ENCODE results near the gene ABCA2. TPM values are rescaled to one million over a fixed set of nuclear protein-coding genes. Genes with fewer than 3 reads are reported as not detected.

ABCA2 gene
- total RNA-seq, 1 donor from 2014 or later = 62.4 TPM

DNA sequence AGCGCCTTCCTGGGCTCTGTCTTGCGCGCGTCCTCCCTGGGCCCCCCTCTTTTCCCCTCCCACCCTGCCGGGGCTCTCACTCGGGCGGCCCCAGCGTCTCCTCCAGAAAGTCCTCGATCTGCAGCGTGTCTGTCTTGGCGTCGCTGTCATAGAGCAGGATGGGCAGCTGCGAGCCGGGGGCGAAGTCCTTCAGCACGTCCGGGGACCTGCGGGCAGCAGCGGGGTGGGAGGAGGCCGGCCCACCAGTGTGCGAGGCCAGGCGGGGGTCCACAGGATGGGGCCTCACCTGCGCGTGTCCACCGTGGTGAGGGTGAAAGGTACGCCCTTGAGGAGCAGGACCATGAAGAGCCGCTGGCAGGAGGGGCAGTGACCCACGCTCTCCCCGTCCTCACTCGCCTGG lies 32.7 kb downstream of the ABCA2 start:
- Mint-ChIP-seq H3K36me3 (ENCODE audit: low read depth) (no peaks in the 10 kb centered on the region), H3K27me3 (ENCODE audit: low read depth) (no peaks in the 10 kb centered on the region), H3K4me1 (ENCODE audit: low read depth) (peaks cover 62% of the 10 kb centered on the region), H3K9me3 (ENCODE audit: low read depth) (peaks cover 5% of the 10 kb centered on the region), H3K4me3 (ENCODE audit: unreplicated experiment) (no peak overlapping the region), H3K27ac (ENCODE audit: unreplicated experiment) (no peak overlapping the region)
- TF ChIP-seq, protein P1, sequence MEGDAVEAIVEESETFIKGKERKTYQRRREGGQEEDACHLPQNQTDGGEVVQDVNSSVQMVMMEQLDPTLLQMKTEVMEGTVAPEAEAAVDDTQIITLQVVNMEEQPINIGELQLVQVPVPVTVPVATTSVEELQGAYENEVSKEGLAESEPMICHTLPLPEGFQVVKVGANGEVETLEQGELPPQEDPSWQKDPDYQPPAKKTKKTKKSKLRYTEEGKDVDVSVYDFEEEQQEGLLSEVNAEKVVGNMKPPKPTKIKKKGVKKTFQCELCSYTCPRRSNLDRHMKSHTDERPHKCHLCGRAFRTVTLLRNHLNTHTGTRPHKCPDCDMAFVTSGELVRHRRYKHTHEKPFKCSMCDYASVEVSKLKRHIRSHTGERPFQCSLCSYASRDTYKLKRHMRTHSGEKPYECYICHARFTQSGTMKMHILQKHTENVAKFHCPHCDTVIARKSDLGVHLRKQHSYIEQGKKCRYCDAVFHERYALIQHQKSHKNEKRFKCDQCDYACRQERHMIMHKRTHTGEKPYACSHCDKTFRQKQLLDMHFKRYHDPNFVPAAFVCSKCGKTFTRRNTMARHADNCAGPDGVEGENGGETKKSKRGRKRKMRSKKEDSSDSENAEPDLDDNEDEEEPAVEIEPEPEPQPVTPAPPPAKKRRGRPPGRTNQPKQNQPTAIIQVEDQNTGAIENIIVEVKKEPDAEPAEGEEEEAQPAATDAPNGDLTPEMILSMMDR (IDR thresholded peaks at IDR 0.05) = no peak
- DNase-seq (ENCODE audit: low spot score) = no peak

DNA sequence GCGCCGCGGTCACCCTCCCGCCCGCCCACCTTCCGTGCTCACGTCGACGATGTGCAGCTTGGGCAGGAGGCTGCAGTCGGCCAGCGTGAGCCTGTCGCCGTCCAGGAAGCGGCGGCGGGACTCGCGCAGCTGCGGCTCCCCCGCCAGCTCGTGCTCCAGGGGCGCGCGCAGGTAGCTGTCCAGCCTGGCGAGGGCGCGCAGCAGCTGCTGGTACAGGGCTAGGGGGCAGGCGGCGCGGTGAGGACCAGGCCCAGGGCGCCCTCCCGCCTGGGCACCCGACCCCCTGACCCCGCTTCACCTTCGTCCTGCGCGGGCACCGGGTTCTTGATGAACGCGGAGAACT lies 33.2 kb downstream of the ABCA2 start:
- Mint-ChIP-seq H3K4me1 (ENCODE audit: low read depth) (peaks cover 57% of the 10 kb centered on the region), H3K27ac (ENCODE audit: unreplicated experiment) (no peak overlapping the region), H3K9me3 (ENCODE audit: low read depth) (peaks cover 5% of the 10 kb centered on the region), H3K4me3 (ENCODE audit: unreplicated experiment) (no peak overlapping the region), H3K36me3 (ENCODE audit: low read depth) (no peaks in the 10 kb centered on the region), H3K27me3 (ENCODE audit: low read depth) (no peaks in the 10 kb centered on the region)
- TF ChIP-seq, protein P1 (IDR thresholded peaks at IDR 0.05) = no peak
- DNase-seq (ENCODE audit: low spot score) = no peak

DNA sequence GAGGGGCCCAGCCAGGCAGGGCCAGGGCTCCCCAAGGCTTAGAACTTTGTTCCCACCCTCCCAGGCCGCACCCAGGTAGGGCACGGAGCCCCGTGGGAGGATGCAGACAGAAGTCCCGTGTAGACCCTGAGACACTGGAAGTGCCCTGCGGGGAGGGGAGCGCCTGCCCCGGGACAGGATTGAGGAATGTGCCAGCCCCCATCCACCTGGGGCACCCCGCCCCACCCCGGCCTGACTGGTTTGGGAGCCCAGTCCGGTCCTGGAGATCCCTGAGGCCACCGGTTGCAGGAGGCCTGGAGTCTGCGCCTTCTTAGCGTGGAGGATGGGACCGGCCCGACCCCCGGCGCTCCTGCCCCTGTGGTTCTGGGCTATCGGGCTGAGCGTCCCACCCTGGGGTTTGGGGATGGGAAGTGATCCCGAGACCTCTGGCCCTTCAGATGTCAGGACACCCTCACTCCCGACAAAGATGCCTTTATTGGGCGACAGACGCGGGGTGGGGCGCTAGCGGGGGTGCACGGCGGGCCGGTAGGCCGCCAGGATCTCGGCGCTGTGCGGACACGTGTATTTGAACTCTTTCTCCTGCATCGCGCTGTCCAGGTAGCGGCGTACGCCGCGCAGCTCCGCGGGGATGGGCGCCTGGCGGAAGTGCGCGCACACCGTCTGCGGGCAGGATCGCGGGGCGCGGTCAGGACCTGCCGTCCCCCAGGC lies 33.7 kb downstream of the ABCA2 start:
- TF ChIP-seq, protein P1 (IDR thresholded peaks at IDR 0.05) = no peak
- Mint-ChIP-seq H3K36me3 (ENCODE audit: low read depth) (no peaks in the 10 kb centered on the region), H3K4me3 (ENCODE audit: unreplicated experiment) (no peak overlapping the region), H3K27ac (ENCODE audit: unreplicated experiment) (no peak overlapping the region), H3K27me3 (ENCODE audit: low read depth) (no peaks in the 10 kb centered on the region), H3K9me3 (ENCODE audit: low read depth) (peaks cover 5% of the 10 kb centered on the region), H3K4me1 (ENCODE audit: low read depth) (peaks cover 52% of the 10 kb centered on the region)
- no peak for DNase-seq (ENCODE audit: low spot score)

DNA sequence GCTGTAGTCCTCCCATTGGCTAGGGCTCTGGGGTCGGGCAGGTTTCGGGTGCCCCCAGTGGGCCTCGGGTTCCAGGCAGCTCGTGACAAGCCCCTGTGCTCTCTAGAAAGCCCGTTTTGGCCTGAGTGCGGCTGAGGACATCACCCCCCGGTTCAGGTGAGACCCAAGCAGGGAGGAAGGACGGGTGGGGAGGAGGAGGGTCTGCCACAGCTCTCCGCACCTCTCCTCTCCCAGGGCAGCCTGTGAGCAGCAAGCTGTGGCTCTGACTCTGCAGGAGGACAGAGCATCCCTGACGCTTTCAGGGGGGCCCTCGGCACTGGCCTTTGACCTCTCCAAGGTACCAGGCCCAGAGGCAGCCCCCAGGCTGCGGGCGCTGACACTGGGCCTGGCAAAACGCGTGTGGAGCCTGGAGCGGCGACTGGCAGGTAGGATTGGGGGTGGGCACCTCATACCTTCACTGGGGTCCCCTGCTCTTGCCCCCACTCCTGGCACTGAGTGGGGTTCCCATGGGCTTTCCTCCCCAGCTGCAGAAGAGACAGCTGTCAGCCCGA lies 35.1 kb downstream of the ABCA2 start:
- TF ChIP-seq, protein P1 (IDR thresholded peaks at IDR 0.05) = no peak
- H3K36me3 Mint-ChIP-seq (ENCODE audit: low read depth) = no peaks in the 10 kb centered on the region
- H3K9me3 Mint-ChIP-seq (ENCODE audit: low read depth) = peaks cover 5% of the 10 kb centered on the region
- H3K4me1 Mint-ChIP-seq (ENCODE audit: low read depth) = peaks cover 38% of the 10 kb centered on the region
- no peak for DNase-seq (ENCODE audit: low spot score)
- H3K27ac Mint-ChIP-seq (ENCODE audit: unreplicated experiment) = no peak overlapping the region
- no peaks in the 10 kb centered on the region for H3K27me3 Mint-ChIP-seq (ENCODE audit: low read depth)
- H3K4me3 Mint-ChIP-seq (ENCODE audit: unreplicated experiment) = peak overlapping the region; percentile 76

DNA sequence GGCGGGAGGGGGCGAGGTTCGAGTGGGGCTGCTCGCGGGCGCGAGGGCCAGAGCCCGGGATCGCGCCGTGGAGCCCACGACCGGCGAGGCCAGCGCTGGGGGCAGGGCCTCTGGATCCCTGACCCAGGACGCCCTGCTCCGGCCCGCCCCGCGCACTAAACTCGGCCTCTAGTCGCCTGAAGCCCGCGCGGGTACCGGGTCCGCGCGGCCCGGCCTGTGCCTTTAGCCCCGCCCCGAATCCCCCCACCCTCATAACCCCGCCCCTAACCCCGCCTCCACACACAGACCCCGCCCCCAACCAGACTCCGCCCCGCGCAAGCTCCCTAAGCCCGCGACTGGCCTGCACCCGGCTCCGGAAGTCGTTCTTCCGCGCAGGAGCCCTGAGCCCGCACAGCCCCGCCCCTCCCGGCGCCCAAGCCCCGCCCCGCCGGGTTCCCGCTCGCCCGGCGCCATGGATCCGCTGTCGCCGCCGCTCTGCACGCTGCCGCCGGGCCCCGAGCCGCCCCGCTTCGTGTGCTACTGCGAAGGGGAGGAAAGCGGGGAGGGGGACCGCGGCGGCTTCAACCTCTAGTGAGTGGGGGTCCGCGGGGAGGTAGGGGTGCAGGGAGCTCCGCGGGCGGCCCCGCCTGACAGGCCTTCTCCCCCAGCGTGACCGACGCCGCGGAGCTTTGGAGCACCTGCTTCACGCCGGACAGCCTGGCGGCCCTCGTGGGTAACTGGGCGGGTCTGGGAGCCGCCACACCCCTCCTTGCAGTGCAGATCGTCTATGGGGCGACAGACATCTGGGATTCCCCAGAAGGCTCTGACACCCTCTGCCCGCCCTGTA lies 35.8 kb downstream of the ABCA2 start, which contains the start of gene PAXX:
TSS of gene PAXX (plus strand) at position 430 of the 826 bp plus-strand sequence. CDS start at position 452, 22 bp downstream.
- no peaks in the 10 kb centered on the region for H3K36me3 Mint-ChIP-seq (ENCODE audit: low read depth)
- TF ChIP-seq, protein P1 (IDR thresholded peaks at IDR 0.05) = peak; percentile 15
- peaks cover 5% of the 10 kb centered on the region for H3K9me3 Mint-ChIP-seq (ENCODE audit: low read depth)
- H3K27ac Mint-ChIP-seq (ENCODE audit: unreplicated experiment) = peak within 1 kb of the TSS; percentile 69
- peaks cover 31% of the 10 kb centered on the region for H3K4me1 Mint-ChIP-seq (ENCODE audit: low read depth)
- DNase-seq (ENCODE audit: low spot score) = no peak
- H3K27me3 Mint-ChIP-seq (ENCODE audit: low read depth) = no peaks in the 10 kb centered on the region
- H3K4me3 Mint-ChIP-seq (ENCODE audit: unreplicated experiment) = peak within 1 kb of the TSS; percentile 76

Data from chondrocyte (in vitro differentiated cells).